Loucy (cell line): ENCODE measurements around the gene ACADS.
"Not testable (repeated sequence)": the region's sequence is repeated elsewhere in the genome, so short reads cannot be mapped to it uniquely, and the experiment has no call there.

ENCODE experiments used
- H2AFZ ChIP-seq: fragments of 200-600 bp; sonication (generic); 2 replicates; pipeline ENCODE4 v1.6.0; 2016; ENCODE audit warnings: antibody characterized with exemption, mild to moderate bottlenecking, low read length, moderate library complexity
- H3F3A ChIP-seq: fragments of 200-600 bp; 2 replicates; pipeline ENCODE4 v1.6.0; 2016; ENCODE audit warnings: antibody characterized with exemption, low read depth, mild to moderate bottlenecking
- H3K27me3 ChIP-seq: fragments of 200-600 bp; sonication (generic); 2 replicates; pipeline ENCODE4 v1.6.1; 2014; ENCODE audit warnings: low read length, mild to moderate bottlenecking; ENCODE audit not compliant: insufficient read depth, poor library complexity, severe bottlenecking
- H3K36me3 ChIP-seq: fragments of 200-600 bp; sonication (generic); 2 replicates; pipeline ENCODE4 v1.6.1; 2016; ENCODE audit warnings: low read length; ENCODE audit not compliant: insufficient read depth
- H3K4me1 ChIP-seq: fragments of 200-600 bp; sonication (generic); 2 replicates; pipeline ENCODE4 v1.5.1; 2014; ENCODE audit warnings: low read length, mild to moderate bottlenecking; ENCODE audit not compliant: insufficient read depth, poor library complexity, severe bottlenecking
- H3K4me2 ChIP-seq: fragments of 200-600 bp; sonication (generic); 2 replicates; pipeline ENCODE4 v1.6.0; 2014; ENCODE audit warnings: antibody characterized with exemption, low read length, low read depth, mild to moderate bottlenecking; ENCODE audit not compliant: poor library complexity, severe bottlenecking
- H3K4me3 ChIP-seq: fragments of 200-600 bp; sonication (generic); 2 replicates; pipeline ENCODE4 v1.5.1; 2014; ENCODE audit warnings: low read length, mild to moderate bottlenecking, mixed read lengths; ENCODE audit not compliant: poor library complexity, severe bottlenecking
- H3K79me2 ChIP-seq: fragments of 200-600 bp; sonication (generic); 2 replicates; pipeline ENCODE4 v1.6.1; 2014; ENCODE audit warnings: low read length; ENCODE audit not compliant: insufficient read depth
- H3K9ac ChIP-seq: fragments of 200-600 bp; sonication (generic); 2 replicates; pipeline ENCODE4 v1.6.0; 2014; ENCODE audit warnings: mild to moderate bottlenecking, low read depth, low read length, moderate library complexity; ENCODE audit not compliant: poor library complexity, severe bottlenecking
- H3K9me2 ChIP-seq: fragments of 200-600 bp; sonication (generic); replicated peaks from 2 replicates; pipeline ENCODE4 v1.6.1; 2016; ENCODE audit warnings: low read depth, low read length, mixed read lengths
- H3K9me3 ChIP-seq: fragments of 200-600 bp; sonication (generic); 2 replicates; pipeline ENCODE4 v1.6.1; 2014; ENCODE audit warnings: mild to moderate bottlenecking, antibody characterized with exemption, low read length, low read depth; ENCODE audit not compliant: insufficient read depth
- H4K20me1 ChIP-seq: fragments of 200-600 bp; sonication (generic); 2 replicates; pipeline ENCODE4 v1.6.0; 2014; ENCODE audit warnings: antibody characterized with exemption, low read length, mild to moderate bottlenecking; ENCODE audit not compliant: insufficient read depth, poor library complexity, severe bottlenecking
- EZH2phosphoT487 ChIP-seq: fragments of 200-600 bp; IDR thresholded peaks from 2 replicates; pipeline ENCODE4 v1.6.1; 2018; ENCODE audit warnings: antibody characterized with exemption, mild to moderate bottlenecking, moderate library complexity, borderline replicate concordance
- TF ChIP-seq, protein P1 (sequence below): fragments of 200-600 bp; sonication (generic); conservative IDR thresholded peaks from 2 replicates; pipeline ENCODE4 v1.5.1; 2014; ENCODE audit warnings: mild to moderate bottlenecking, antibody characterized with exemption, low read length

Gene ACADS

GRCh38 chr12:120726510-120726793 lies 826 bp downstream of the ACADS start:
- TF ChIP-seq, protein P1, sequence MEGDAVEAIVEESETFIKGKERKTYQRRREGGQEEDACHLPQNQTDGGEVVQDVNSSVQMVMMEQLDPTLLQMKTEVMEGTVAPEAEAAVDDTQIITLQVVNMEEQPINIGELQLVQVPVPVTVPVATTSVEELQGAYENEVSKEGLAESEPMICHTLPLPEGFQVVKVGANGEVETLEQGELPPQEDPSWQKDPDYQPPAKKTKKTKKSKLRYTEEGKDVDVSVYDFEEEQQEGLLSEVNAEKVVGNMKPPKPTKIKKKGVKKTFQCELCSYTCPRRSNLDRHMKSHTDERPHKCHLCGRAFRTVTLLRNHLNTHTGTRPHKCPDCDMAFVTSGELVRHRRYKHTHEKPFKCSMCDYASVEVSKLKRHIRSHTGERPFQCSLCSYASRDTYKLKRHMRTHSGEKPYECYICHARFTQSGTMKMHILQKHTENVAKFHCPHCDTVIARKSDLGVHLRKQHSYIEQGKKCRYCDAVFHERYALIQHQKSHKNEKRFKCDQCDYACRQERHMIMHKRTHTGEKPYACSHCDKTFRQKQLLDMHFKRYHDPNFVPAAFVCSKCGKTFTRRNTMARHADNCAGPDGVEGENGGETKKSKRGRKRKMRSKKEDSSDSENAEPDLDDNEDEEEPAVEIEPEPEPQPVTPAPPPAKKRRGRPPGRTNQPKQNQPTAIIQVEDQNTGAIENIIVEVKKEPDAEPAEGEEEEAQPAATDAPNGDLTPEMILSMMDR, result no peak
- TF ChIP-seq EZH2phosphoT487, result no peak
- Histone ChIP-seq H3K9me2 (no peaks in the 10 kb centered on the region), H3K4me2 (peak overlapping the region; percentile 82), H3K4me3 (peak overlapping the region; percentile 80), H3K4me1 (peaks cover 22% of the 10 kb centered on the region), H3F3A (no peaks in the 10 kb centered on the region), H3K36me3 (no peaks in the 10 kb centered on the region; the same call in 1 of the 2 replicates), H3K27me3 (no peaks in the 10 kb centered on the region), H3K9me3 (no peaks in the 10 kb centered on the region), H3K9ac (peak overlapping the region; percentile 83), H2AFZ (no peak overlapping the region), H3K79me2 (no peaks in the 10 kb centered on the region; the same call in 1 of the 2 replicates), H4K20me1 (no peaks in the 10 kb centered on the region)

- H3K9me2 ChIP-seq, result no peaks in the 10 kb centered on the region
- H3K4me1 ChIP-seq, result peaks cover 20% of the 10 kb centered on the region
- no peaks in the 10 kb centered on the region; the same call in 1 of the 2 replicates for H3K36me3 ChIP-seq
- H3K4me2 ChIP-seq, result peak overlapping the region; percentile 82
- no peak overlapping the region for H2AFZ ChIP-seq
- no peaks in the 10 kb centered on the region for H4K20me1 ChIP-seq
- no peaks in the 10 kb centered on the region for H3F3A ChIP-seq
- no peak overlapping the region for H3K4me3 ChIP-seq
- TF ChIP-seq EZH2phosphoT487, result no peak
- TF ChIP-seq, protein P1, result no peak
- H3K9me3 ChIP-seq, result no peaks in the 10 kb centered on the region
- H3K9ac ChIP-seq, result no peak overlapping the region
- no peaks in the 10 kb centered on the region for H3K27me3 ChIP-seq
- no peaks in the 10 kb centered on the region; the same call in 1 of the 2 replicates for H3K79me2 ChIP-seq
These were observed 1.3 kb downstream of the ACADS start for GRCh38 chr12:120726961-120727360.

GRCh38 chr12:120732198-120732597 lies 6.6 kb downstream of the ACADS start:
- H3K9ac ChIP-seq, H3K27me3 ChIP-seq, H3K4me1 ChIP-seq, H4K20me1 ChIP-seq, H3K4me2 ChIP-seq, H3K9me2 ChIP-seq, H2AFZ ChIP-seq, H3K4me3 ChIP-seq, H3K79me2 ChIP-seq, H3K36me3 ChIP-seq, H3F3A ChIP-seq, H3K9me3 ChIP-seq: not testable (repeated sequence)

- no peaks in the 10 kb centered on the region for H3K79me2 ChIP-seq
- H3K4me2 ChIP-seq, result no peak overlapping the region
These were observed 7.9 kb downstream of the ACADS start for GRCh38 chr12:120733574-120733973.

More at GRCh38 chr12:120733574-120733973, 7.9 kb downstream of the ACADS start:
- Histone ChIP-seq H4K20me1 (no peaks in the 10 kb centered on the region), H3F3A (no peaks in the 10 kb centered on the region), H3K9me2 (no peaks in the 10 kb centered on the region), H3K9ac (no peak overlapping the region), H3K4me3 (no peak overlapping the region), H3K4me1 (no peaks in the 10 kb centered on the region), H2AFZ (no peak overlapping the region), H3K36me3 (no peaks in the 10 kb centered on the region), H3K9me3 (no peaks in the 10 kb centered on the region), H3K27me3 (no peaks in the 10 kb centered on the region)
- TF ChIP-seq, protein P1, result no peak
- no peak for TF ChIP-seq EZH2phosphoT487
